Thoracic aorta (tissue), 2 donors: ENCODE measurements around the gene P2RX1. TPM values are rescaled to one million over a fixed set of nuclear protein-coding genes. Genes with fewer than 3 reads are reported as not detected.
"Not testable (repeated sequence)": the region's sequence is repeated elsewhere in the genome, so short reads cannot be mapped to it uniquely, and the experiment has no call there.

Experiments used
- ATAC-seq: fragments of 150-250 bp; one replicate; pipeline ENCODE4 v1.8.0; 2017; ENCODE audit warnings: low read depth; ENCODE audit not compliant: insufficient number of reproducible peaks, low FRiP score
- DNase-seq: peaks from one replicate; pipeline ENCODE4 v3.0.0-alpha.2; 2020; ENCODE audit warnings: low spot score
- H3K27ac ChIP-seq, 2 donors: fragments of 200-600 bp; sonication (generic); 1 replicate in 1 of 2; 2 replicates in 1 of 2; pipeline ENCODE4 v1.5.1; 2016; ENCODE audit warnings: mild to moderate bottlenecking in 2 of 2, moderate library complexity in 2 of 2
- H3K27me3 ChIP-seq: fragments of 200-600 bp; sonication (generic); replicated peaks from 2 replicates; pipeline ENCODE4 v1.6.0; 2016; ENCODE audit warnings: mild to moderate bottlenecking; ENCODE audit not compliant: insufficient read depth
- H3K36me3 ChIP-seq: fragments of 200-600 bp; sonication (generic); one replicate; pipeline ENCODE4 v1.5.1; 2016
- H3K4me1 ChIP-seq, 2 donors: fragments of 200-600 bp; sonication (generic); 1 replicate in 1 of 2; 2 replicates in 1 of 2; pipeline versions ENCODE4 v1.5.1 to v1.6.0; 2016; ENCODE audit warnings: low read depth in 2 of 2, mild to moderate bottlenecking in 1 of 2; ENCODE audit not compliant: control insufficient read depth in 1 of 2
- H3K4me3 ChIP-seq: fragments of 200-600 bp; sonication (generic); 2 replicates; pipeline ENCODE4 v1.5.1; 2016; ENCODE audit warnings: mild to moderate bottlenecking
- H3K9me3 ChIP-seq: fragments of 200-600 bp; sonication (generic); 2 replicates; pipeline ENCODE4 v1.5.1; 2016
- total RNA-seq, 2 donors: library from RNA; depleted of rRNA; stranded (reverse); fragments of >200 nt; gene quantifications; one replicate each; pipeline versions ENCODE4 v1.1.0 to v1.2.3, GENCODE V29; 2016
- TF ChIP-seq, protein P1 (sequence below): fragments of 200-600 bp; sonication (generic); IDR thresholded peaks from one replicate; pipeline ENCODE4 v1.5.1; 2019; ENCODE audit warnings: antibody characterized with exemption

The P2RX1 gene
- total RNA-seq, 2 donors from 2014 or later: 0.63 to 7.3 TPM

GRCh38 chr17:3859940-3860339, 56.3 kb downstream of the P2RX1 start:
- Histone ChIP-seq H3K27me3 (no peaks in the 10 kb centered on the region), H3K4me3 (no peak overlapping the region), H3K27ac (no peak overlapping the region), H3K9me3 (no peaks in the 10 kb centered on the region), H3K36me3 (peaks cover 2% of the 10 kb centered on the region), H3K4me1 (peaks cover 3 to 7% of the 10 kb centered on the region in 2 donors)
- TF ChIP-seq, protein P1, sequence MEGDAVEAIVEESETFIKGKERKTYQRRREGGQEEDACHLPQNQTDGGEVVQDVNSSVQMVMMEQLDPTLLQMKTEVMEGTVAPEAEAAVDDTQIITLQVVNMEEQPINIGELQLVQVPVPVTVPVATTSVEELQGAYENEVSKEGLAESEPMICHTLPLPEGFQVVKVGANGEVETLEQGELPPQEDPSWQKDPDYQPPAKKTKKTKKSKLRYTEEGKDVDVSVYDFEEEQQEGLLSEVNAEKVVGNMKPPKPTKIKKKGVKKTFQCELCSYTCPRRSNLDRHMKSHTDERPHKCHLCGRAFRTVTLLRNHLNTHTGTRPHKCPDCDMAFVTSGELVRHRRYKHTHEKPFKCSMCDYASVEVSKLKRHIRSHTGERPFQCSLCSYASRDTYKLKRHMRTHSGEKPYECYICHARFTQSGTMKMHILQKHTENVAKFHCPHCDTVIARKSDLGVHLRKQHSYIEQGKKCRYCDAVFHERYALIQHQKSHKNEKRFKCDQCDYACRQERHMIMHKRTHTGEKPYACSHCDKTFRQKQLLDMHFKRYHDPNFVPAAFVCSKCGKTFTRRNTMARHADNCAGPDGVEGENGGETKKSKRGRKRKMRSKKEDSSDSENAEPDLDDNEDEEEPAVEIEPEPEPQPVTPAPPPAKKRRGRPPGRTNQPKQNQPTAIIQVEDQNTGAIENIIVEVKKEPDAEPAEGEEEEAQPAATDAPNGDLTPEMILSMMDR: no peak
- ATAC-seq: no peak
- no peak for DNase-seq

- Histone ChIP-seq H3K4me1 (no peaks in the 10 kb centered on the region), H3K27me3 (no peaks in the 10 kb centered on the region), H3K27ac (no peak overlapping the region), H3K36me3 (peaks cover 2% of the 10 kb centered on the region), H3K4me3 (no peak overlapping the region), H3K9me3 (no peaks in the 10 kb centered on the region)
- DNase-seq (no peak), ATAC-seq (no peak)
- TF ChIP-seq, protein P1: no peak
Observed at GRCh38 chr17:3857261-3858105, 58.8 kb downstream of the P2RX1 start.

DNA sequence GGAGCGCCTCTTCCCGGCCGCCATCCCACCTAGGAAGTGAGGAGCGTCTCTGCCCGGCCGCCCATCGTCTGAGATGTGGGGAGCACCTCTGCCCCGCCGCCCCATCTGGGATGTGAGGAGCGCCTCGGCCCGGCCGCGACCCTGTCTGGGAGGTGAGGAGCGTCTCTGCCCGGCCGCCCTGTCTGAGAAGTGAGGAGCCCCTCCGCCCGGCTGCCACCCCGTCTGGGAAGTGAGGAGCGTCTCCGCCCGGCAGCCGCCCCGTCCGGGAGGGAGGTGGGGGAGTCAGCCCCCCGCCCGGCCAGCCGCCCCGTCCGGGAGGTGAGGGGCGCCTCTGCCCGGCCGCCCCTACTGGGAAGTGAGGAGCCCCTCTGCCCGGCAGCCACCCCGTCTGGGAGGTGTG, 62.1 kb downstream of the P2RX1 start:
- not testable (repeated sequence) for H3K36me3 ChIP-seq, DNase-seq

GRCh38 chr17:3852561-3852960, 63.7 kb downstream of the P2RX1 start:
- Histone ChIP-seq H3K27me3 (no peaks in the 10 kb centered on the region), H3K27ac (no peak overlapping the region), H3K36me3 (no peaks in the 10 kb centered on the region), H3K9me3 (no peaks in the 10 kb centered on the region), H3K4me3 (no peak overlapping the region), H3K4me1 (no peaks in the 10 kb centered on the region)
- TF ChIP-seq, protein P1: no peak
- ATAC-seq (no peak), DNase-seq (no peak)

More for the DNA sequence above, 62.1 kb downstream of the P2RX1 start:
- ATAC-seq, H3K4me3 ChIP-seq, H3K4me1 ChIP-seq, H3K9me3 ChIP-seq, H3K27me3 ChIP-seq, H3K27ac ChIP-seq: not testable (repeated sequence)

GRCh38 chr17:3851461-3852100, 64.7 kb downstream of the P2RX1 start:
- DNase-seq (no peak), ATAC-seq (no peak)
- no peaks in the 10 kb centered on the region for H3K36me3 ChIP-seq
- no peaks in the 10 kb centered on the region for H3K27me3 ChIP-seq
- TF ChIP-seq, protein P1: no peak
- no peak overlapping the region for H3K4me3 ChIP-seq
- H3K27ac ChIP-seq: no peak overlapping the region
- no peaks in the 10 kb centered on the region for H3K9me3 ChIP-seq
- peaks cover 0 to 1% of the 10 kb centered on the region in 2 donors for H3K4me1 ChIP-seq
